ENCODE measurements around the gene ACIN1.

The ACIN1 gene

DNA sequence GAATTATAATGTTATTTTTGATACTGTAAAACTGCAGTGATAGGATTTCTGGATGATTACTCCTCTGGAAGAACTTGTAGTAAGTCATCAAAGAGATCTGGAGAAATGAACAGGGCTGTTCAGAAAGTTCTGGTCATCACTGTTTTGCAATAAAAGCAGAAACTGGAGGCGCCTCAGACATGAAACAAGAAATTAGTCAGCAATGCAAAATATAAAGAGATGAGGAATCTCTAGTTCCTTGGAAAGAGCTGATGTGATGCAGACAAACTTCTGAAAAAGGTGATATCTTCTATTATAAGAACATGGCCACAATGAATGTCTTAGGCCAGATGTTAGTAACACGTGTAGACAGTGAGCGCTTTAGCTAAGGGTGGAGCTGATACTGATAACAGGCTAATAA is 9.5 kb downstream of the ACIN1 start:
- DNase-seq (ENCODE audit: extremely low read depth, low read depth): no peak
- TF ChIP-seq CTCF (IDR thresholded peaks at IDR 0.05; ENCODE audit: low read depth, low read length, missing control alignments): no peak
- H3K4me3 ChIP-seq (replicated peaks; ENCODE audit: low read depth, low read length): no peak overlapping the region

GRCh38 chr14:23080474-23080873 is 14.5 kb downstream of the ACIN1 start:
- no peak overlapping the region for H3K4me3 ChIP-seq (replicated peaks; ENCODE audit: low read depth, low read length)
- TF ChIP-seq CTCF (IDR thresholded peaks at IDR 0.05; ENCODE audit: low read depth, low read length, missing control alignments): no peak
- no peak for DNase-seq (ENCODE audit: extremely low read depth, low read depth)

- TF ChIP-seq CTCF (IDR thresholded peaks at IDR 0.05; ENCODE audit: low read depth, low read length, missing control alignments): no peak
- DNase-seq (ENCODE audit: extremely low read depth, low read depth): no peak
- no peak overlapping the region for H3K4me3 ChIP-seq (replicated peaks; ENCODE audit: low read depth, low read length)
These were observed 15.2 kb downstream of the ACIN1 start for GRCh38 chr14:23079716-23080115.

- DNase-seq (ENCODE audit: extremely low read depth, low read depth): no peak
- TF ChIP-seq CTCF (IDR thresholded peaks at IDR 0.05; ENCODE audit: low read depth, low read length, missing control alignments): no peak
- no peak overlapping the region for H3K4me3 ChIP-seq (replicated peaks; ENCODE audit: low read depth, low read length)
These were observed 16.2 kb downstream of the ACIN1 start for GRCh38 chr14:23078692-23079116.

GRCh38 chr14:23077962-23078361 is 17.0 kb downstream of the ACIN1 start:
- no peak for TF ChIP-seq CTCF (IDR thresholded peaks at IDR 0.05; ENCODE audit: low read depth, low read length, missing control alignments)
- DNase-seq (ENCODE audit: extremely low read depth, low read depth): no peak
- no peak overlapping the region for H3K4me3 ChIP-seq (replicated peaks; ENCODE audit: low read depth, low read length)

GRCh38 chr14:23076785-23077408 is 18.0 kb downstream of the ACIN1 start:
- H3K4me3 ChIP-seq (replicated peaks; ENCODE audit: low read depth, low read length): no peak overlapping the region
- peak; percentile 65 for TF ChIP-seq CTCF (IDR thresholded peaks at IDR 0.05; ENCODE audit: low read depth, low read length, missing control alignments)
- DNase-seq (ENCODE audit: extremely low read depth, low read depth): no peak

- no peak overlapping the region for H3K4me3 ChIP-seq (replicated peaks; ENCODE audit: low read depth, low read length)
- no peak for TF ChIP-seq CTCF (IDR thresholded peaks at IDR 0.05; ENCODE audit: low read depth, low read length, missing control alignments)
- no peak for DNase-seq (ENCODE audit: extremely low read depth, low read depth)
These were observed 20.0 kb downstream of the ACIN1 start for GRCh38 chr14:23074906-23075305.
